KMS-11 (cell line): ENCODE data around the gene GAL3ST3.

Source experiments
- H2AFZ ChIP-seq: fragments of 200-600 bp; sonication (generic); 2 replicates; pipeline ENCODE4 v1.6.1; 2016; ENCODE audit warnings: antibody characterized with exemption, mixed run types, low read depth
- H3K27ac ChIP-seq: fragments of 200-600 bp; sonication (generic); 2 replicates; pipeline ENCODE4 v1.6.1; 2016; ENCODE audit warnings: mild to moderate bottlenecking, mixed run types
- H3K27me3 ChIP-seq: fragments of 200-600 bp; sonication (generic); 2 replicates; pipeline ENCODE4 v1.6.1; 2017; ENCODE audit warnings: mild to moderate bottlenecking, low read depth, mixed run types, moderate library complexity; ENCODE audit not compliant: insufficient read depth
- H3K36me3 ChIP-seq: fragments of 200-600 bp; sonication (generic); 2 replicates; pipeline ENCODE4 v1.6.1; 2017; ENCODE audit warnings: mild to moderate bottlenecking, mixed run types; ENCODE audit not compliant: insufficient read depth
- H3K4me1 ChIP-seq: fragments of 200-600 bp; sonication (generic); 2 replicates; pipeline ENCODE4 v1.6.1; 2016; ENCODE audit warnings: mild to moderate bottlenecking, low read depth, mixed run types; ENCODE audit not compliant: poor library complexity, severe bottlenecking
- H3K4me2 ChIP-seq: fragments of 200-600 bp; sonication (generic); 2 replicates; pipeline ENCODE4 v1.7.0; 2016; ENCODE audit warnings: mild to moderate bottlenecking, mixed run types
- H3K4me3 ChIP-seq: fragments of 200-600 bp; sonication (generic); IDR thresholded peaks from 2 replicates; pipeline ENCODE4 v1.6.1; 2017; ENCODE audit warnings: low read depth, low read length, mixed read lengths; ENCODE audit not compliant: insufficient read depth
- H3K79me2 ChIP-seq: fragments of 200-600 bp; sonication (generic); 2 replicates; pipeline ENCODE4 v1.6.1; 2016; ENCODE audit warnings: low read depth, mixed run types; ENCODE audit not compliant: insufficient read depth
- H3K9ac ChIP-seq: fragments of 200-600 bp; sonication (generic); 2 replicates; pipeline ENCODE4 v1.6.1; 2016; ENCODE audit warnings: mild to moderate bottlenecking, mixed run types
- H4K20me1 ChIP-seq: fragments of 200-600 bp; sonication (generic); 2 replicates; pipeline ENCODE4 v1.6.1; 2016; ENCODE audit warnings: mild to moderate bottlenecking, mixed run types; ENCODE audit not compliant: insufficient read depth
- CTCF ChIP-seq: fragments of 200-600 bp; sonication (generic); conservative IDR thresholded peaks from 2 replicates; pipeline ENCODE4 v1.6.1; 2017; ENCODE audit warnings: low read depth, mild to moderate bottlenecking, antibody characterized with exemption, low read length, moderate library complexity, mixed read lengths

The GAL3ST3 gene

GRCh38 chr11:66006891-66007176 lies 42.1 kb downstream of the GAL3ST3 start:
- H3K27ac ChIP-seq, result no peak overlapping the region
- TF ChIP-seq CTCF, result no peak
- H3K36me3 ChIP-seq, result 0 out of 2 replicates have a peak, but pooled peaks cover 5% of the 10 kb centered on the region
- no peak overlapping the region for H3K4me2 ChIP-seq
- peaks cover 18% of the 10 kb centered on the region for H3K4me1 ChIP-seq
- no peak overlapping the region for H3K4me3 ChIP-seq
- H3K27me3 ChIP-seq, result no peaks in the 10 kb centered on the region
- H3K79me2 ChIP-seq, result peaks cover 9% of the 10 kb centered on the region
- no peak overlapping the region for H3K9ac ChIP-seq
- no peaks in the 10 kb centered on the region for H4K20me1 ChIP-seq
- H2AFZ ChIP-seq, result no peak overlapping the region

GRCh38 chr11:66006134-66006890 lies 42.6 kb downstream of the GAL3ST3 start:
- Histone ChIP-seq H3K27ac (no peak overlapping the region), H3K4me2 (no peak overlapping the region), H3K9ac (no peak overlapping the region), H2AFZ (no peak overlapping the region), H3K4me1 (peaks cover 18% of the 10 kb centered on the region), H3K4me3 (no peak overlapping the region), H3K79me2 (peaks cover 14% of the 10 kb centered on the region), H4K20me1 (no peaks in the 10 kb centered on the region), H3K27me3 (no peaks in the 10 kb centered on the region), H3K36me3 (0 out of 2 replicates have a peak, but pooled peaks cover 5% of the 10 kb centered on the region)
- no peak for TF ChIP-seq CTCF

- peaks cover 23% of the 10 kb centered on the region for H3K4me1 ChIP-seq
- no peak overlapping the region for H3K4me2 ChIP-seq
- H3K9ac ChIP-seq, result no peak overlapping the region
- 0 out of 2 replicates have a peak, but pooled peaks cover 5% of the 10 kb centered on the region for H3K36me3 ChIP-seq
- no peak overlapping the region for H2AFZ ChIP-seq
- no peak overlapping the region for H3K27ac ChIP-seq
- H3K4me3 ChIP-seq, result no peak overlapping the region
- no peaks in the 10 kb centered on the region for H4K20me1 ChIP-seq
- no peaks in the 10 kb centered on the region for H3K27me3 ChIP-seq
- H3K79me2 ChIP-seq, result peaks cover 27% of the 10 kb centered on the region
- TF ChIP-seq CTCF, result no peak
Observed at GRCh38 chr11:66004186-66004585, 44.8 kb downstream of the GAL3ST3 start.

- Histone ChIP-seq H3K79me2 (peaks cover 27% of the 10 kb centered on the region), H3K9ac (peak overlapping the region; percentile 63; the same call in 1 of the 2 replicates), H3K4me2 (peak overlapping the region; percentile 71), H2AFZ (no peak overlapping the region), H3K4me1 (peaks cover 21% of the 10 kb centered on the region), H3K27ac (peak overlapping the region; percentile 21; the same call in 1 of the 2 replicates), H3K36me3 (0 out of 2 replicates have a peak, but pooled peaks cover 5% of the 10 kb centered on the region), H4K20me1 (no peaks in the 10 kb centered on the region), H3K27me3 (no peaks in the 10 kb centered on the region), H3K4me3 (no peak overlapping the region)
- TF ChIP-seq CTCF, result no peak
Observed at GRCh38 chr11:66003291-66003690, 45.7 kb downstream of the GAL3ST3 start.
